NCI-H187 (cell line): ENCODE data around the gene PRUNE1.

Source experiments
- DNase-seq, 2 experiments: peaks; one replicate each; lab custom pipeline; 2025; lab: John Stamatoyannopoulos, UW

PRUNE1 gene

DNA sequence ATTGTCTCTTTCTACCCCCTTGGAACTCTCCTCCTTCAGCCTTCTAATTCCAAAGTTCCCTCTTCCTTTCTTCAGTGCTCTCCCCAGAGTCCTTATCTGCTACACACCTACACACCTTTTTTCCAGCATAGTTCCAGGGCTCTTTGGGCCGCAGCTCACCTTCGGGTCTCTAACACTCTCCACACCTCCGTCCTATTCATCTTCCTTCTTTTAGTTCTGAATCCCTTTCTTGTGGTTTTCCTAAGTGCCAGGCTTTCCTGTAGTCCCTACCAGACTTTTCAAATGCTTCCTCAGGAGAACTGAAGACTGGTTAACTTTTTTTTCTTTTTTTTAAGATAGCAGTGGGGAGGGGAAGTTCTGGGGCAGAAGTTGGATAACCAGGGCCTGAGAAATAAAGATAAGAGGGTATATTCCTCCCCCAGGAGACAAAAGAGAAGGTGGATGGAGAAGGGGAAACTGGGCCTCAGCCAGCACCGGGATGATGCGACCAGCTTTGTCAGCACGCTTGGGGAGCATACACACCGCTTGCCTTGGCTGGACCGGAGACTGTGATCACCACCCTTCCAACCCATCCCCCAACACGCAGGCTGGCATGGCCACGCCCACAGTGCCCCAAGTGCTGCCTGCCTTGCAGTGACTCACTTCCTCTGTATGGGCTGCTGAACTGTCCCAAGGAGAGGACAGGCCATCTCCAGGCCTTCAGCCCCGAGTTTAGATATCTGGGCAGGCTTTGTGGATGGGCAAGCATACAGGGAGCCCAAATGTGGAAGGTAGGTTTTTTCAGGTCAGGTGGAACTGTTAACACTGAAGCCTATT is 31.2 kb upstream of the PRUNE1 start:
- no peak for DNase-seq

- DNase-seq = peak; percentile 94
Measured at GRCh38 chr1:150979092-150980056, 28.9 kb upstream of the PRUNE1 start.

- peak; percentile 92 to 99 for DNase-seq
Measured at GRCh38 chr1:150981177-150981804, 27.0 kb upstream of the PRUNE1 start.

GRCh38 chr1:150981805-150982712 is 26.2 kb upstream of the PRUNE1 start, which contains the start of gene ANXA9:
ANXA9 (plus strand) TSS chr1:150982292; CDS start chr1:150983106, 814 bp downstream.
- DNase-seq = peak; percentile 50 to 68

DNA sequence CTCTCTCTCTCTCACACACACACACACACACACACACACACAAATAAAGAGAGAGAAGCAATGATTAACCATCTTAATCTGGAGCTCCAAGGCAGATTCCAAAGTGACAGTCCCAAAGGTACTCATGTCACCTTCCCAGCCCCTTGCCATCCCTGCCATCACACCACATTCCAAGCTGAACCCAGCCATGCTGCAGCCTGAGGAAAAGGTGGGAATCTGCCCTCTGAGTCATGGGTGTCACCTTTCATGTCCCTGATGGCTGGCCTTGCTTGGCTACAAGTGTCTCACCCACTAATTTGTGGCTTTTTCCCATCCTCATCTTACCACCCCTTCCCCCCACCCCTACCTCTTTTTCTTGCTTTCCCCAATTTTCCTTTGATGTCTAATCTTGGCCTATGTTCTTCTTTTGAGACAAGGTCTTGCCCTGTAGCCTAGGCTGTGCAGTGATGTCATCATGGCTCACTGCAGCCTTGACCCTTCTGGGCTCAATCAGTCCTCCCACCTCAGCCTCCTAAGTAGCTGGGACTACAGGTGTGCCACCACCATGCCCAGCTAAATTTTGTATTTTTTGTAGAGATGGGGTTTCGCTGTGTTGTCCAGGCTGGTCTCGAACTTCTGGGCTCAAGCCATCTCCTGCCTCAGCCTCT is 22.9 kb upstream of the PRUNE1 start:
- DNase-seq = no peak

DNA sequence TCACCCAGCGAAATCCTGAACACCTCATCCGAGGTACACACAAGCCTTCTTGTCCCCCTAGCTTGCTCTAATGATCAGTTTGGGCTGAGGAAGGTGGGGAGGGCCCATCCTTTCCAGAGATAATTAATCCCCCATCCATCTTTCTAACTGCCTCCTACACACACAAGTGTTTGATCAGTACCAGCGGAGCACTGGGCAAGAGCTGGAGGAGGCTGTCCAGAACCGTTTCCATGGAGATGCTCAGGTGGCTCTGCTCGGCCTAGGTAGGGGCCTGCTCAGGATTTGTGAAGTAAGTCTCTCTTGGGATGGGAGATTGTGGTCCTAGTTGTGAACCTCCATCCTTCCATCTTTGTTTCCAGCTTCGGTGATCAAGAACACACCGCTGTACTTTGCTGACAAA is 20.3 kb upstream of the PRUNE1 start:
- DNase-seq = peak; percentile 77 to 91

DNA sequence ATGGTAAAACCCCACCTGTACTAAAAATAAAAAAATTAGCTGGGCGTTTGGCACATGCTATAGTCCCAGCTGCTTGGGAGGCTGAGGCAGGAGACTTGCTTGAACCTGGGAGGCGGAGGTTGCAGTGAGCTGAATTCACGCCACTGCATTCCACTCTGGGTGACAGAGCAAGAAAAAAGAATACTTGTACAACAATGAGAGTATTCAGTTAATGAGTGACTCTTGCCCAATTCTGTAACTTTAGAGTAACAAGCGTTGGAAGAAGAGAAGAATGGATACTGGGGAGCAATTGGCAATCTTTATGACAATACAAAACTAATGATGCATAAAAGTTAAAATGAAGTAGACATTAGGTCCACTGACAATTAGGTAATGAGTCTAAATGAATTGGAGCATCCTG is 15.6 kb upstream of the PRUNE1 start:
- DNase-seq = no peak

DNA sequence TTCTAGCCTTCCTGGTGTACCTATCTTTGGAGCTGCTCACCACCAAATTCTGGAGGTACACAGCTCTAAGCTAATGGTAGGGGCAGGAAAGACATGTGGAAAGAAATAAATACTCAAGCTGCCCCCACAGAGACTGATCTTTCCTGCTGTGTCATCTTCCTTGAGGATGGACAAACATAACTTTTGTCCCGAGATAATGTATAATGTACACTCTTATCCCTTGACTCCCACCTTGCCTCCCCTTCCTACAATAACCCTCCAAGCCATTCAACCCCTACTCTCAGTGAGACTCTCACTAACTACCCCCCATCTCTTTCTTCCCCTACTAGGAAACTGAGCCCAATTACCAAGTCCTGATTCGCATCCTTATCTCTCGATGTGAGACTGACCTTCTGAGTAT is 14.0 kb upstream of the PRUNE1 start:
- no peak for DNase-seq

DNA sequence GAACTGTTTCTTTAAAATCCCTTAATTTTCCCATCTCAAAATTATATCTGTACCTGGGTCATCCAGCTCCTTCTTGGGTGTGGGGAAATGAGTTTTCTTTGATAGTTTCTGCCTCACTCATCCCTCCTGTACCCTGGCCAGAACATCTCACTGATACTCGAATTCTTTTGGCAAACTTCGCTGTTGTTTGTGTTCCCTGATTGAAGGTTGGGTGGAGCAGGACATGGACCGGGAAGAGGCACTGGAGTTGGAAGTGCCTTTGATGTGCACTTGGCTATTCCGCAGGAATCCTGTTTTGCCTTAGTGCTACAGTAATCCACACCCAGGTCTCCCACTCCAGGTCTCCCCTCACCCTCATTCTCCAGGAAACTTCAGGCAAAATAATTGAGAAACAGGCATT is 12.8 kb upstream of the PRUNE1 start:
- DNase-seq = no peak

- no peak for DNase-seq
Measured at GRCh38 chr1:150995896-150996295, 12.4 kb upstream of the PRUNE1 start.

DNA sequence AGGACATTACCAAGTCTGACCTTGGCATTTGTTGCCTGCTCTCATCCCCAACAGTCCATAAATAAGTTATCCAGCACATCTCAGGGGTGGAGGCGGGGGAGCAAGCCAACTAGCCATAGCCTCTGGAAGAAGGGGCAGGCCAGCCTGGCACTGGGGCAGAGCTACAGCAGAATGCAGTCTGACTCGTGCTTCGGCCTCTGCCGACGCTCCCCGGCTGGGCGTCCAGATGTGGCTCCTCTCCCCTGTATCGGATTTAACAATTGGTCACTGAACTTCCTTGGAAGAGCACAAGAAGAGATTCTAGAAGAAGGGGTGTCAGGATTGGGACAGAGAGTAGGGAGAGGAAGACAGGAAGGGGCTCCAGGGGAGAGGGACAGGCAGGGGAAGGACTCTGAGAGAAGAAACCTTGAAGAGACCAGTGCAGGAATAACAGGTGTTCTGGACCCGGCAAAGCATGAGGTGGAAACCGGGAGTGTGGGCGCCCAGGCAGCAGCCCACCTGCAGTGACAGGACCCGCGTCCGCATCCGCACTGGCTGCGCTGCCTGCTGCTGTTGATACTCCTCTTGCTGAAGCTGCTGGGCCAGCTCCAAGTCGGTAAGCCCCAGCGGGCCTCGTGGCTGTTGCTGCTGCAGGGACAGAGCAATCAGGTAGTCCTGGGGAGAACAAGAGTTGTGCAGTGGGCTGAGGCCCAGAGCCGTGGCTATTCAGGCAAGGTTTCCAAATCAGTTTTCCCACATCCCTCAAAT is 10.9 kb upstream of the PRUNE1 start:
- DNase-seq = no peak

DNA sequence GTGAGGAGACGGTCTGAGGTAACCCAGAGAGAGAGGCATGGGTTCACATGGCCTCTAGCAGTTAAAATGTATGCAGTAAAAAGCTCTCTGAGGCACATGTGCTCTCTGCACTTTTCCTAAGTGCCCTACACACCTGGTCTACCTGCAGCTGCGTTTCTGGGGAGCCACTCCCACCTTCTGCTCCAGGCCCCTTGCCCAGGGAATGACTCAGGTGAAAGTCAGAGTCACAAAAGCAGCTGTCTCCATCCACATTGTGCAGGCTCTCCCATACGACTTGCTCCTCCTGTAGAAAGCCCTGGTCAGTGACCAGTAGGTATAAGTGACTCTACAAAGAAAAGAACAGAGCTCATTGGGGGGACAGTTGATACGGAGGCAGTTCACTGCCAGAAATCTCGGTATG is 10.3 kb upstream of the PRUNE1 start:
- DNase-seq = no peak

GRCh38 chr1:150999051-150999674 is 9.1 kb upstream of the PRUNE1 start:
- DNase-seq = no peak

DNA sequence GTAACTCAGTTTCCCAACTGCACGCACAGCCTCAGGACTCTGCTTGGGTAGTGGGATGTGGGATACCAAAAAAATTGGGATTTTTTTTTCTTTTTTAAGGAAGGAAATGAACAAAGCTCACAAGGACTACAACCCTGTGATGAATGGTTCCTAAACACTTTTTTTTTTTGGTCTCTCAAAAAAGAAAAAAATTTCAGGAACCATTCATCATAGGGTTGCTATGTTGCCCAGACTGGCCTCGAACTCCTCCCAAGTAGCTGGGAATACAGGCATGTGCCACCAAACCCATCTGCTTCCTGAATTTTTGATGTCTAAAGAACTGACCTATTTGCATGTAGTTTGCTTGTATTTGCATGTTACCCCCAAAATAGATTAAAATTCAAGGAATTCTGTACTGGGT is 8.3 kb upstream of the PRUNE1 start:
- DNase-seq = no peak

- no peak for DNase-seq
Measured at GRCh38 chr1:151000408-151000807, 7.8 kb upstream of the PRUNE1 start.

GRCh38 chr1:151001602-151002001 is 6.6 kb upstream of the PRUNE1 start:
- no peak for DNase-seq

DNA sequence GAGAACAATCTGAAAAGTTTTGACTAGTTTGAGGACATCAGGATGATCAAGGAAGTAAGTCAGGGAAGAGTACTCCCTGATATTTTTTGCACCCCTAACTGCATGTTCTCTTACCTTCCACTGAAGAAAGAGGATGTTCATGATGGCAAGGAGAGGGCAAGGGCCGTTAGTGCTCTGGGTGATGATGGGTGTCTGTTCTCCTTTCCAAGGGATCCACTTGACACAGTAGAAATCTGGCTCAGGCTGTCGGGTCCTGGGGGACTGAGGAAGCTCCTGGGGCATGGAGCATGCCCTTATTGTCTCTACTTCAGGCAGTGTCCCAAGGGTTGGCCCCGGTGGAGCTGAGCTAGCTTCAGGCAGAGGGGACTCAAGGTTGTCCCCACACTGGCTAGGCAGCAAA is 6.2 kb upstream of the PRUNE1 start:
- no peak for DNase-seq

- DNase-seq = no peak
Measured at GRCh38 chr1:151002611-151003010, 5.6 kb upstream of the PRUNE1 start.

DNA sequence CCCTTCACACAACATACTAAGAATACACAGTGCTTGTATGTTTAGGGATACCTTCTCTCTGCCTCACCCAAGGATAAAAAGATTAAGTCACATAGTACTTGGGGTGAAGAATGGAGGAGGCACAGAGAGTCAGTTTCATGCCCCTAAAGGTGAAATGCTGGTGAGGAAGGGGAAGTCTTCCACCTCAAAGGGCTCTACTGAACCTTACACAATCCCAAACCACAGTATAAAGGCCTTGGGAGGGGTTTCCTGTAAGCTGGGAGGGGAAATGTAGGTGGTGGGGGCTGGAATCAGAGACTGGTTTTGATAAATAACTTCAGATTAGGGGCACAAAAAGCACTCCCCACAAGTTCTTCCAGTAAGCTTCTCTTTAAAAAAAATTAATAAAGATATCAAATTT is 5.1 kb upstream of the PRUNE1 start:
- DNase-seq = no peak
